ENCODE measurements around the gene MCM3. TPM values are rescaled to one million over a fixed set of nuclear protein-coding genes. Genes with fewer than 3 reads are reported as not detected.

The MCM3 gene
- total RNA-seq, 3 donors from 2014 or later, result 32.1 to 43.6 (median 36.7) TPM

DNA sequence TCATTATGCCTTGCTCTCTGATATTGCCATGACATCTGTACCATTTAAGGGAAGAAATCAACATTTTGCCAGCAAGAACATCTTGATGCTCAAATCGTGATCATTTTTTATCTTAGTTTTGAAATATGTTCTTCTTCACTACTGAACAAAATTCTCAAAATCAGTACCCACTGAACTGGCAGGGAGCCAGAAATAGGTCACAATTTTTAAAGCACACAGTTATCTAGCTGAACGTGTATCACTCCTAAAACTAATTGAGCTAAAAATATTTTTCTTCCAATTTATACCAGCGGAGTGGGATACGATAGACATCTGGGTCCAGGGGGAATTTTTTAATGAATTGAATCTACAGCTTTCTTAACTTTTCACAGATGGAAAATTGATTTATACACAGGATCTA lies 51.5 kb downstream of the MCM3 start:
- ATAC-seq (no peak), DNase-seq (no peak)
- Histone ChIP-seq H3K4me1 (ENCODE audit: low read depth) (no peaks in the 10 kb centered on the region), H3K4me3 (no peak overlapping the region), H3K9me3 (no peaks in the 10 kb centered on the region), H3K36me3 (ENCODE audit: low read depth) (no peaks in the 10 kb centered on the region)
- intact Hi-C loops (cut with DNase I, micrococcal nuclease), result no loop called here
- TF ChIP-seq, protein P1, sequence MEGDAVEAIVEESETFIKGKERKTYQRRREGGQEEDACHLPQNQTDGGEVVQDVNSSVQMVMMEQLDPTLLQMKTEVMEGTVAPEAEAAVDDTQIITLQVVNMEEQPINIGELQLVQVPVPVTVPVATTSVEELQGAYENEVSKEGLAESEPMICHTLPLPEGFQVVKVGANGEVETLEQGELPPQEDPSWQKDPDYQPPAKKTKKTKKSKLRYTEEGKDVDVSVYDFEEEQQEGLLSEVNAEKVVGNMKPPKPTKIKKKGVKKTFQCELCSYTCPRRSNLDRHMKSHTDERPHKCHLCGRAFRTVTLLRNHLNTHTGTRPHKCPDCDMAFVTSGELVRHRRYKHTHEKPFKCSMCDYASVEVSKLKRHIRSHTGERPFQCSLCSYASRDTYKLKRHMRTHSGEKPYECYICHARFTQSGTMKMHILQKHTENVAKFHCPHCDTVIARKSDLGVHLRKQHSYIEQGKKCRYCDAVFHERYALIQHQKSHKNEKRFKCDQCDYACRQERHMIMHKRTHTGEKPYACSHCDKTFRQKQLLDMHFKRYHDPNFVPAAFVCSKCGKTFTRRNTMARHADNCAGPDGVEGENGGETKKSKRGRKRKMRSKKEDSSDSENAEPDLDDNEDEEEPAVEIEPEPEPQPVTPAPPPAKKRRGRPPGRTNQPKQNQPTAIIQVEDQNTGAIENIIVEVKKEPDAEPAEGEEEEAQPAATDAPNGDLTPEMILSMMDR (IDR thresholded peaks at IDR 0.05), result no peak

DNA sequence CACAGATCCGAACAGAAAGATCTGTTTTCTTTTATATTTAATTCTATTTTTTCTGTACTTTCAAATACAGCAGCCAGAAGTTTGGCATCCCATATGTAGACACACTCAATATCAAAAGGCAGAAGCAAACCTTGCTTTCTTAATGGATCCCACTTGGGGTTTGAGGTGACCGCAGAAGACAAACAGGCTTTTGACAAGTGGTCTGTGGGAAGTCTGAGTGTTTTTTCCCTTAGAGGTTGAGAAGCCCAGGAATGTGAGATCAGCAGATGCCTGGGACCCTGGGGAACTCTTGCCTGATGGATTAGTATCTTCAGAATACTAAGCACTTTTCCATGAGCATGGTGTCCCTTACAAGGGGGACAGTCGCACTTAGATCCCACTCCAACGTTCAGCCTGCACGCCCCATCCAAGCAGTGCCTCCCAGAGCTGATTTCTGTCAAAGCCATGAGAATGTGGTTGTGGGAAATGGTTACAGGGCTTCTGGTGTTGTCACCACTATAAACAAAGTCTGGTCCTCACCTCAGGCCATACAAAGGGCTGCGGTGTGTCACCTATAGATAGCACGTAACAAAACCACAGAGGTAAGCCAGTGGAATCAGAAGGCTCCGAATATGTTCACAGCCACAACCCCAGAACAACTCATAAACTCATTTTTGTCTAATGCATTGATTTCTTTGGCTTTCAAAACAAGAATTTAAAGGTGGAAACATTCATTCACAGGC lies 53.0 kb downstream of the MCM3 start:
- ATAC-seq, result no peak
- intact Hi-C loops (cut with DNase I, micrococcal nuclease), result no loop called here
- TF ChIP-seq, protein P1 (IDR thresholded peaks at IDR 0.05), result no peak

DNA sequence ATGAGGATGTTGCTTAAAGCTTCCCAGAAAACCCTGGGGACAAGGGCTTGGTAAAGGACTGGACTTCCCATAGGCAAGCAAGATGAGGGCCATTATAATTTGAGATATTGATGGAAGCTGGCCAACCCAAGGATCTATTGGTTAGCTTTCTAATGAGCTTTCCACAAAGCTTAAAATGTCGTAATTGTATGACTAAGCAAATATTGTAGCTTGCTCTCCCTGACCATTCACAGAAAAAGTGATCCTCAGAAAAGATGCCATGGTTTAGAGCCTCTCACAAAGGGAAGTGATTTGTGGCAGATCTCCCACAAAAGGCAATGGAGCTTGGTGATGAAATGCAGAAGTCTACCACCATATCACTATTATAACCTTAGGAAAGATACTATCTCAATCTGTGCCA lies 53.9 kb downstream of the MCM3 start:
- no peak overlapping the region for H3K4me3 ChIP-seq
- no peaks in the 10 kb centered on the region for H3K36me3 ChIP-seq (ENCODE audit: low read depth)
- intact Hi-C loops (cut with DNase I, micrococcal nuclease), result no loop called here
- no peaks in the 10 kb centered on the region for H3K4me1 ChIP-seq (ENCODE audit: low read depth)
- no peaks in the 10 kb centered on the region for H3K9me3 ChIP-seq
- no peak for ATAC-seq
- TF ChIP-seq, protein P1 (IDR thresholded peaks at IDR 0.05), result no peak
- DNase-seq, result no peak

More for the DNA sequence above, 53.0 kb downstream of the MCM3 start:
- Histone ChIP-seq H3K4me3 (no peak overlapping the region), H3K4me1 (ENCODE audit: low read depth) (no peaks in the 10 kb centered on the region), H3K36me3 (ENCODE audit: low read depth) (no peaks in the 10 kb centered on the region), H3K9me3 (no peaks in the 10 kb centered on the region)
- no peak for DNase-seq

DNA sequence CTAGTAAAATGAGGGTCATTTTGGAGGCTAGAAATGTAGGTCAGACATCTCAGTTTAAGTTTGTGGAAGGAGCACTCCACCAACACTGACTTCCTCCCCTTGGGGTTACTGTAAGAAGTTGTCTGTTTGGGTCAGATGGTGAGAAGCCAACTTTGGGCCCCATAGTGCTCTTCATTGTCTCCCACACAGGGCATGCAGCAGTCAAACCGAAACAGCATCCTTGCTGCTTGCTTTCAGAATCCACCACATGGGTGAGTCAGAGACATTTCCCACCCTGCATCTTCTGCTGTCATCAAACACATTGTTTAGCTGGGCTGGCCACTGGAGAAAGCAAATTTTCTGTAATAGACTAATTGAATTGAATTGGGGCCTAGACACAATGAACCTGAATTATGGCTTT lies 57.0 kb downstream of the MCM3 start:
- Histone ChIP-seq H3K36me3 (ENCODE audit: low read depth) (no peaks in the 10 kb centered on the region), H3K4me3 (no peak overlapping the region), H3K9me3 (no peaks in the 10 kb centered on the region), H3K4me1 (ENCODE audit: low read depth) (no peaks in the 10 kb centered on the region)
- DNase-seq, result no peak
- no peak for ATAC-seq
- TF ChIP-seq, protein P1 (IDR thresholded peaks at IDR 0.05), result no peak
- intact Hi-C loops (cut with DNase I, micrococcal nuclease), result no loop called here

DNA sequence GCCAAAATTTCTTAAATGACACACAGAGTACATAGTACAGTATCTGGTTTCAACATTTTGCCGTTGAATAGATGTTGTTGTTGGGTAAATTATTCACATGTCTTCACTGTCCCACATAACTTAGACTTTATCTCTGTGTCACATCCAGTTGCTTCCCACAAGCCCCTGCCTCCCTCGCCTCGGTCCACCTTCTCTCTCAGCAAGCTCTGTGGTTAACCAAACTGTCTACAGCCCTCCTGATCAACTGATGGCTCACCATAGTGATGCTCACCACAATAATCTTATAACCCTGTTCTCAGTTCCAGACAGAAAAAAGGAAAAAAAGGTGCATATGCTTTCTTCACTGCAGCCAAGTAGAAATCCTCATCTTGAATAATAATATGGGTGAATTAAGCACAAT lies 63.2 kb downstream of the MCM3 start:
- ATAC-seq, result no peak
- Histone ChIP-seq H3K4me1 (ENCODE audit: low read depth) (no peaks in the 10 kb centered on the region), H3K4me3 (no peak overlapping the region), H3K36me3 (ENCODE audit: low read depth) (no peaks in the 10 kb centered on the region), H3K9me3 (no peaks in the 10 kb centered on the region)
- DNase-seq, result no peak
- TF ChIP-seq, protein P1 (IDR thresholded peaks at IDR 0.05), result no peak
- intact Hi-C loops (cut with DNase I, micrococcal nuclease), result no loop called here

All from mucosa of descending colon (tissue), 3 donors.